OCI-LY1 (cell line): ENCODE measurements around the gene DCST1.
"Not testable (repeated sequence)": the region's sequence is repeated elsewhere in the genome, so short reads cannot be mapped to it uniquely, and the experiment has no call there.

Experiments
- H2AFZ ChIP-seq: fragments of 200-600 bp; sonication (generic), shearing (Covaris generic); 2 replicates; pipeline ENCODE4 v1.6.0; 2014; ENCODE audit warnings: antibody characterized with exemption, mild to moderate bottlenecking, low read length
- H3F3A ChIP-seq: fragments of 200-600 bp; sonication (generic), shearing (Covaris generic); 2 replicates; pipeline ENCODE4 v1.6.0; 2014; ENCODE audit warnings: mild to moderate bottlenecking, antibody characterized with exemption, low read length, moderate library complexity; ENCODE audit not compliant: insufficient read depth
- H3K27ac ChIP-seq: fragments of 200-600 bp; sonication (generic); 2 replicates; pipeline ENCODE4 v1.5.1; 2014; ENCODE audit warnings: low read length, mixed run types, mild to moderate bottlenecking, low read depth; ENCODE audit not compliant: poor library complexity, severe bottlenecking
- H3K27me3 ChIP-seq: fragments of 200-600 bp; sonication (generic); 2 replicates; pipeline ENCODE4 v1.6.0; 2014; ENCODE audit warnings: antibody characterized with exemption, mild to moderate bottlenecking, low read length, moderate library complexity; ENCODE audit not compliant: insufficient read depth
- H3K36me3 ChIP-seq: fragments of 200-600 bp; sonication (generic); 2 replicates; pipeline ENCODE4 v1.6.1; 2014; ENCODE audit warnings: mild to moderate bottlenecking, antibody characterized with exemption, low read length, moderate library complexity, mixed read lengths; ENCODE audit not compliant: insufficient read depth
- H3K4me1 ChIP-seq: fragments of 200-600 bp; sonication (generic); 2 replicates; pipeline ENCODE4 v1.5.1; 2014; ENCODE audit warnings: mild to moderate bottlenecking, low read length, moderate library complexity; ENCODE audit not compliant: insufficient read depth, severe bottlenecking
- H3K4me2 ChIP-seq: fragments of 200-600 bp; sonication (generic), shearing (Covaris generic); 2 replicates; pipeline ENCODE4 v1.6.1; 2014; ENCODE audit warnings: low read length
- H3K4me3 ChIP-seq: fragments of 200-600 bp; sonication (generic); 2 replicates; pipeline ENCODE4 v1.5.1; 2014; ENCODE audit warnings: low read length, low read depth, mild to moderate bottlenecking, mixed read lengths; ENCODE audit not compliant: poor library complexity, severe bottlenecking
- H3K79me2 ChIP-seq: fragments of 200-600 bp; shearing (Covaris generic); 2 replicates; pipeline ENCODE4 v1.6.1; 2016; ENCODE audit warnings: mixed run types, low read length, mixed read lengths; ENCODE audit not compliant: insufficient read depth
- H3K9ac ChIP-seq: fragments of 200-600 bp; sonication (generic), shearing (Covaris generic); 2 replicates; pipeline ENCODE4 v1.6.1; 2014; ENCODE audit warnings: mild to moderate bottlenecking, low read length, mixed read lengths
- H3K9me2 ChIP-seq: fragments of 200-600 bp; sonication (generic), shearing (Covaris generic); 2 replicates; pipeline ENCODE4 v1.6.1; 2014; ENCODE audit warnings: low read depth, mild to moderate bottlenecking, low read length, mixed read lengths
- H3K9me3 ChIP-seq: fragments of 200-600 bp; shearing (Covaris generic); 2 replicates; pipeline ENCODE4 v1.6.1; 2014; ENCODE audit warnings: low read length, mixed read lengths
- H4K20me1 ChIP-seq: fragments of 200-600 bp; sonication (generic), shearing (Covaris generic); 2 replicates; pipeline ENCODE4 v1.6.0; 2016; ENCODE audit warnings: mild to moderate bottlenecking, low read length; ENCODE audit not compliant: insufficient read depth
- EZH2 ChIP-seq: fragments of 200-600 bp; sonication (generic), shearing (Covaris generic); IDR thresholded peaks from 2 replicates; pipeline ENCODE4 v1.8.0; 2017; ENCODE audit warnings: borderline replicate concordance, mixed run types, mild to moderate bottlenecking, antibody characterized with exemption, low read length, moderate library complexity, mixed read lengths
- TF ChIP-seq, protein P1 (sequence below): fragments of 200-600 bp; sonication (generic), shearing (Covaris generic); IDR thresholded peaks from 2 replicates; pipeline ENCODE4 v1.5.1; 2017; ENCODE audit warnings: mild to moderate bottlenecking, antibody characterized with exemption, low read length, moderate library complexity, mixed read lengths

The DCST1 gene, protein sequence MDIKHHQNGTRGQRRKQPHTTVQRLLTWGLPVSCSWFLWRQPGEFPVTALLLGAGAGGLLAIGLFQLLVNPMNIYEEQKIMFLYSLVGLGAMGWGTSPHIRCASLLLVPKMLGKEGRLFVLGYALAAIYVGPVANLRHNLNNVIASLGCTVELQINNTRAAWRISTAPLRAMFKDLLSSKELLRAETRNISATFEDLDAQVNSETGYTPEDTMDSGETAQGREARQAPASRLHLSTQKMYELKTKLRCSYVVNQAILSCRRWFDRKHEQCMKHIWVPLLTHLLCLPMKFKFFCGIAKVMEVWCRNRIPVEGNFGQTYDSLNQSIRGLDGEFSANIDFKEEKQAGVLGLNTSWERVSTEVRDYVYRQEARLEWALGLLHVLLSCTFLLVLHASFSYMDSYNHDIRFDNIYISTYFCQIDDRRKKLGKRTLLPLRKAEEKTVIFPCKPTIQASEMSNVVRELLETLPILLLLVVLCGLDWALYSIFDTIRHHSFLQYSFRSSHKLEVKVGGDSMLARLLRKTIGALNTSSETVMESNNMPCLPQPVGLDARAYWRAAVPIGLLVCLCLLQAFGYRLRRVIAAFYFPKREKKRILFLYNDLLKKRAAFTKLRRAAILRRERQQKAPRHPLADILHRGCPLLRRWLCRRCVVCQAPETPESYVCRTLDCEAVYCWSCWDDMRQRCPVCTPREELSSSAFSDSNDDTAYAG

DNA sequence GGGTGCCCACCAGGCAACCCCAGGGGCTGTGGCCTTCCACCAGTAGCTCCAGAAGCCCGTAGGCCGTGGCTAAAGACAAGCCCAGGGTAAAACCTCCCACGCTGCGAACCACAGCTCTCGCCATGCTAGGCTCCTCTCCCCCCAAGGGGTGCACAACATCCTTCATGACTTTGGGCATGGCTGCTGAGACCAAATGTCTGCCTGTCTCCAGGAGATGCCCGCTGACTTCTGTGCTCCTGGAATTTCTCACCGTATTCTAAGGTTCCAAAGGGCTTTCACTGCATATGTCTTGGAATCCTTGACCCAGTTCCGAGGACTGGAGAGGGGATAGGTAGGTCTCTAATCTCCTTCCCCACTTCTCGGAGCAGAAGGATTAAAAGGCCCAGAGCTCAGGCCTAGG, at the start of gene DCST1, which contains the start of gene DCST2:
Gene DCST1 (plus strand): TSS at position 301 of the 400 bp plus-strand sequence. CDS start 213 bp downstream, outside the sequence.
Gene DCST2 (minus strand): TSS at position 258 of the 400 bp plus-strand sequence. CDS start 80 bp downstream, at position 178.
- no peaks in the 10 kb centered on the region for H3F3A ChIP-seq
- no peak within 1 kb of the TSS for H3K4me3 ChIP-seq
- TF ChIP-seq, protein P1, sequence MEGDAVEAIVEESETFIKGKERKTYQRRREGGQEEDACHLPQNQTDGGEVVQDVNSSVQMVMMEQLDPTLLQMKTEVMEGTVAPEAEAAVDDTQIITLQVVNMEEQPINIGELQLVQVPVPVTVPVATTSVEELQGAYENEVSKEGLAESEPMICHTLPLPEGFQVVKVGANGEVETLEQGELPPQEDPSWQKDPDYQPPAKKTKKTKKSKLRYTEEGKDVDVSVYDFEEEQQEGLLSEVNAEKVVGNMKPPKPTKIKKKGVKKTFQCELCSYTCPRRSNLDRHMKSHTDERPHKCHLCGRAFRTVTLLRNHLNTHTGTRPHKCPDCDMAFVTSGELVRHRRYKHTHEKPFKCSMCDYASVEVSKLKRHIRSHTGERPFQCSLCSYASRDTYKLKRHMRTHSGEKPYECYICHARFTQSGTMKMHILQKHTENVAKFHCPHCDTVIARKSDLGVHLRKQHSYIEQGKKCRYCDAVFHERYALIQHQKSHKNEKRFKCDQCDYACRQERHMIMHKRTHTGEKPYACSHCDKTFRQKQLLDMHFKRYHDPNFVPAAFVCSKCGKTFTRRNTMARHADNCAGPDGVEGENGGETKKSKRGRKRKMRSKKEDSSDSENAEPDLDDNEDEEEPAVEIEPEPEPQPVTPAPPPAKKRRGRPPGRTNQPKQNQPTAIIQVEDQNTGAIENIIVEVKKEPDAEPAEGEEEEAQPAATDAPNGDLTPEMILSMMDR, result no peak
- TF ChIP-seq EZH2, result no peak
- H3K9me3 ChIP-seq, result no peaks in the 10 kb centered on the region
- H3K9ac ChIP-seq, result no peak within 1 kb of the TSS
- no peaks in the 10 kb centered on the region for H3K9me2 ChIP-seq
- no peaks in the 10 kb centered on the region for H3K36me3 ChIP-seq
- H2AFZ ChIP-seq, result no peak within 1 kb of the TSS
- H3K4me2 ChIP-seq, result no peak within 1 kb of the TSS
- peaks cover 8% of the 10 kb centered on the region; the same call in 1 of the 2 replicates for H3K27me3 ChIP-seq
- H3K79me2 ChIP-seq, result no peaks in the 10 kb centered on the region
- no peaks in the 10 kb centered on the region for H4K20me1 ChIP-seq
- no peak within 1 kb of the TSS for H3K27ac ChIP-seq
- H3K4me1 ChIP-seq, result no peaks in the 10 kb centered on the region

DNA sequence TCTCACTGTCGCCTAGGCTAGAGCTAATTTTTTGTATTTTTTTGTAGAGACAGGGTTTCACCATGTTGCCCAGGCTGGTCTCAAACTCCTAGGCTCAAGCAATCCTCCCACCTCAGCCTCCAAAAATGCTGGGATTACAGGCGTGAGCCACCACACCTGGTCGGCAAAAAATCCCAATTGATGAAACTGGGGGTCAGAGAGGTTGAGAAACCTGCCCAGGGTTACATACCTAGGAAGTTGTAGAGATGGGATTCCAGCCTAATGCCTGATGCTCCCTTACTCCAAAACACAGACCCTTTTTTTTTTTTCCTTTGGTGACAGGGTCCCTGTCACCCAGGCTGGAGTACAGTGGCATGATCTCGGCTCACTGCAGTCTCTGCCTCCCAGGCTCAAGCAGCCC, 46.9 kb upstream of the DCST1 start:
- H3K36me3 ChIP-seq, result peaks cover 49% of the 10 kb centered on the region
- not testable (repeated sequence) for H3K27me3 ChIP-seq

DNA sequence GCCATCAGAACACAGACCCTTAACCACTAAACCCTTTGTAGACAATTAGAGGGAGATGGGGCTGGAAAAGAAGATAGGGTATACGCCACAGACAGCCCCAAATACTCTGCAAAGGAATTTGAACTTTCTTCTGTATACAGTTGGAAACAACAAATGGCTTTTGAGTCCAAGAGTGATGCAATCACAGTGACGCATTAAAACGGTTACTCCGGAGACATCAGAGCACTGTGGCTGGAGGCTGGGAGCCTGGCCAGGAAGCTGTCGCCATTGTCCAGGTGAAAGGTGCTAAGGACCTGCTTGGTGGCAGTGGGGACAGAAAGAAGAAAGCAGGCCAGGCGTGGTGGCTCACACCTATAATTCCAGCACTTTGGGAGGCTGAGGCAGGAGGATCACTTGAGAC, 46.3 kb upstream of the DCST1 start:
- H3K4me3 ChIP-seq, result no peak overlapping the region
- H3K9ac ChIP-seq, result no peak overlapping the region
- no peaks in the 10 kb centered on the region for H3F3A ChIP-seq
- no peak overlapping the region for H3K4me2 ChIP-seq
- peaks cover 48% of the 10 kb centered on the region for H3K36me3 ChIP-seq
- no peaks in the 10 kb centered on the region for H3K27me3 ChIP-seq
- H3K27ac ChIP-seq, result no peak overlapping the region
- peaks cover 15% of the 10 kb centered on the region for H3K79me2 ChIP-seq
- no peak overlapping the region for H2AFZ ChIP-seq
- no peaks in the 10 kb centered on the region for H3K9me2 ChIP-seq
- peaks cover 20% of the 10 kb centered on the region for H3K4me1 ChIP-seq
- H3K9me3 ChIP-seq, result no peaks in the 10 kb centered on the region
- H4K20me1 ChIP-seq, result no peaks in the 10 kb centered on the region
- no peak for TF ChIP-seq EZH2
- TF ChIP-seq, protein P1, result no peak

More for the DNA sequence above, 46.9 kb upstream of the DCST1 start:
- not testable (repeated sequence) for H3K9ac ChIP-seq, H3F3A ChIP-seq, H3K9me3 ChIP-seq, H2AFZ ChIP-seq, H3K4me2 ChIP-seq, H3K27ac ChIP-seq, H3K9me2 ChIP-seq, H3K4me3 ChIP-seq, H4K20me1 ChIP-seq
- Histone ChIP-seq H3K4me1 (peaks cover 23% of the 10 kb centered on the region), H3K79me2 (peaks cover 15% of the 10 kb centered on the region)
